ENCODE data around the gene TALDO1. TPM values are rescaled to one million over a fixed set of nuclear protein-coding genes. Genes with fewer than 3 reads are reported as not detected.

The TALDO1 gene
- total and polyA plus RNA-seq, 2 experiments from 2014 or later = 353 to 402 TPM

GRCh38 chr11:808427-809286 lies 61.4 kb downstream of the TALDO1 start:
- peaks cover 22% of the 10 kb centered on the region for H3K36me3 ChIP-seq (ENCODE audit: insufficient read depth)
- TF ChIP-seq STAT1 (IDR thresholded peaks at IDR 0.05; ENCODE audit: unreplicated experiment) (no peak), EZH2phosphoT487 (IDR thresholded peaks at IDR 0.05; ENCODE audit: unreplicated experiment) (no peak), ZNF331 (CRISPR knock-in tag; IDR thresholded peaks at IDR 0.05; ENCODE audit: low read depth) (no peak), JUNB (IDR thresholded peaks at IDR 0.05; ENCODE audit: unreplicated experiment) (no peak), POLR2AphosphoS5 (IDR thresholded peaks at IDR 0.05; ENCODE audit: low read depth) (no peak), ETS1 (IDR thresholded peaks at IDR 0.05) (no peak), EZH2 (IDR thresholded peaks at IDR 0.05; ENCODE audit: low read depth, unreplicated experiment) (no peak), CTCF (conservative IDR thresholded peaks at IDR 0.05; ENCODE audit: low read depth in 2 of 2) (no peak), REST (IDR thresholded peaks at IDR 0.05; ENCODE audit: unreplicated experiment) (no peak), ZNF462 (CRISPR knock-in tag; IDR thresholded peaks at IDR 0.05) (no peak), CREB1 (CRISPR knock-in tag; IDR thresholded peaks at IDR 0.05; ENCODE audit: low read depth) (no peak), ZNF114 (CRISPR knock-in tag; IDR thresholded peaks at IDR 0.05) (no peak), NANOG (IDR thresholded peaks at IDR 0.05; ENCODE audit: borderline replicate concordance) (no peak)
- H3K4me1 ChIP-seq (ENCODE audit: insufficient read depth) = peaks cover 19% of the 10 kb centered on the region
- DNase-seq (ENCODE audit: low spot score) = no peak
- peaks cover 5% of the 10 kb centered on the region; the same call in 1 of the 3 replicates for H3K9me3 Mint-ChIP-seq
- peak overlapping the region; percentile 94 for H3K4me3 Mint-ChIP-seq
- peak overlapping the region; percentile 74 for H2AFZ ChIP-seq
- H3K79me2 ChIP-seq (replicated peaks; ENCODE audit: insufficient read depth) = peaks cover 38% of the 10 kb centered on the region
- H3K27me3 ChIP-seq (ENCODE audit: insufficient read depth) = no peaks in the 10 kb centered on the region
- no peaks in the 10 kb centered on the region for H3K9me2 ChIP-seq (ENCODE audit: insufficient read depth)
- H4K20me1 ChIP-seq (replicated peaks; ENCODE audit: insufficient read depth) = peaks cover 16% of the 10 kb centered on the region
- ATAC-seq = no peak
- peaks cover 24% of the 10 kb centered on the region for H3K4me1 Mint-ChIP-seq
- H3K4me2 ChIP-seq = peak overlapping the region; percentile 99
- peaks cover 55% of the 10 kb centered on the region for H3F3A ChIP-seq (replicated peaks; ENCODE audit: low read depth)
- H3K36me3 Mint-ChIP-seq (ENCODE audit: low read depth) = peaks cover 35% of the 10 kb centered on the region
- H3K27ac ChIP-seq (ENCODE audit: low read depth) = peak overlapping the region; percentile 55; the same call in 1 of the 2 replicates
- peak overlapping the region; percentile 98 for H3K4me3 ChIP-seq
- H3K27ac Mint-ChIP-seq = peak overlapping the region; percentile 97
- peaks cover 37% of the 10 kb centered on the region for H3K27me3 Mint-ChIP-seq (ENCODE audit: insufficient read depth, low read depth, poor library complexity)
